PFSK-1 (cell line): ENCODE results near the gene MT1F.

Experiments used
- FOXP2 ChIP-seq: optimal IDR thresholded peaks from 2 replicates; pipeline ENCODE3; 2011; ENCODE audit warnings: borderline replicate concordance, control low read depth, inconsistent platforms; ENCODE audit not compliant: insufficient read depth; ENCODE audit errors: extremely low read length, extremely low read depth
- POLR2AphosphoS5 ChIP-seq: IDR thresholded peaks from 2 replicates; pipeline ENCODE4 v1.6.1; 2012; ENCODE audit warnings: low read depth, mild to moderate bottlenecking, control low read depth, low read length, moderate library complexity
- REST ChIP-seq, 2 experiments: IDR thresholded peaks; 2 replicates each; pipeline versions ENCODE4 v1.6.1 to v1.8.0; 2011 to 2012; ENCODE audit warnings: low read depth in 2 of 2, low read length in 2 of 2, control low read depth in 1 of 2, inconsistent platforms in 1 of 2, mild to moderate bottlenecking in 1 of 2, moderate library complexity in 1 of 2; ENCODE audit not compliant: insufficient read depth in 1 of 2
- SIN3A ChIP-seq: IDR thresholded peaks from 2 replicates; pipeline ENCODE4 v1.6.1; 2012; ENCODE audit warnings: mild to moderate bottlenecking, low read length, moderate library complexity, borderline replicate concordance; ENCODE audit not compliant: insufficient read depth
- TAF1 ChIP-seq: IDR thresholded peaks from 2 replicates; pipeline ENCODE4 v1.6.1; 2012; ENCODE audit warnings: low read length, control low read depth, borderline replicate concordance; ENCODE audit not compliant: insufficient read depth

MT1F gene

GRCh38 chr16:56647641-56648431 is 9.9 kb upstream of the MT1F start:
- no peak for TF ChIP-seq POLR2AphosphoS5
- TF ChIP-seq TAF1 = no peak
- TF ChIP-seq SIN3A = no peak
- no peak for TF ChIP-seq FOXP2
- TF ChIP-seq REST (IDR thresholded peaks at IDR 0.05; ENCODE audit: insufficient read depth in 1 of 2, low read depth in 2 of 2, low read length in 2 of 2) = no peak

- TF ChIP-seq SIN3A (no peak), FOXP2 (no peak), TAF1 (no peak), REST (IDR thresholded peaks at IDR 0.05; ENCODE audit: insufficient read depth in 1 of 2, low read depth in 2 of 2, low read length in 2 of 2) (no peak), POLR2AphosphoS5 (no peak)
Measured at GRCh38 chr16:56649271-56649670, 8.5 kb upstream of the MT1F start.

GRCh38 chr16:56649820-56650219 is 7.9 kb upstream of the MT1F start:
- no peak for TF ChIP-seq POLR2AphosphoS5
- TF ChIP-seq REST (IDR thresholded peaks at IDR 0.05; ENCODE audit: insufficient read depth in 1 of 2, low read depth in 2 of 2, low read length in 2 of 2) = no peak
- no peak for TF ChIP-seq FOXP2
- TF ChIP-seq SIN3A = no peak
- TF ChIP-seq TAF1 = no peak

GRCh38 chr16:56651586-56651985 is 6.2 kb upstream of the MT1F start, which contains the start of gene MT1B:
Gene MT1B (plus strand): TSS chr16:56651886. CDS start chr16:56651954, 68 bp downstream.
- TF ChIP-seq POLR2AphosphoS5 (no peak), REST (IDR thresholded peaks at IDR 0.05; ENCODE audit: insufficient read depth in 1 of 2, low read depth in 2 of 2, low read length in 2 of 2) (no peak), FOXP2 (no peak), SIN3A (no peak), TAF1 (no peak)
